Islet precursor cell (in vitro differentiated cells): Measurements from ENCODE around the gene ACVR1.

ENCODE experiments used
- DNase-seq: peaks from one replicate; pipeline ENCODE4 v3.0.0-alpha.2; 2018

The ACVR1 gene

GRCh38 chr2:157876066-157876785, at the start of gene ACVR1:
ACVR1 (minus strand) TSS chr2:157876330; CDS start chr2:157799493, 76,837 bp downstream.
- peak; percentile 98 for DNase-seq

DNA sequence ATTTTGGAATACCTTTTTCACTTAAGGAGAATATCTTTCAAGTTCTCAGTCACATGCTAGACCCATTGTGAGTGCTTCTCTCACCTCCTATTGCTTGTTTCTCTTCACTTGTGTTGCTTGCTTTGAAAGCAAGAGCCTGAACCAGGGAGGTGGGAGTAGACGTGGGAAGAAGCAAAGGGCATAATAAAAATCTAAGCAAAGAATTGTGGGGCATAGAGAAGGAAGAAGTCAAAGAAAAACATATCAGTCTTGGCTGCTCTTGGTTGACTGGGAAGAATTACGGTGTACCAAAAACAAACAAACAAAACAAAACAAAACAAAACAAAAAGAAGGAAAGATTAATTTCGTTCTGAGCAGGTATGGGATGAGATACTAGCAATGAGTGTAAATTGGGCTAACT, 48.9 kb upstream of the ACVR1 start:
- no peak for DNase-seq

DNA sequence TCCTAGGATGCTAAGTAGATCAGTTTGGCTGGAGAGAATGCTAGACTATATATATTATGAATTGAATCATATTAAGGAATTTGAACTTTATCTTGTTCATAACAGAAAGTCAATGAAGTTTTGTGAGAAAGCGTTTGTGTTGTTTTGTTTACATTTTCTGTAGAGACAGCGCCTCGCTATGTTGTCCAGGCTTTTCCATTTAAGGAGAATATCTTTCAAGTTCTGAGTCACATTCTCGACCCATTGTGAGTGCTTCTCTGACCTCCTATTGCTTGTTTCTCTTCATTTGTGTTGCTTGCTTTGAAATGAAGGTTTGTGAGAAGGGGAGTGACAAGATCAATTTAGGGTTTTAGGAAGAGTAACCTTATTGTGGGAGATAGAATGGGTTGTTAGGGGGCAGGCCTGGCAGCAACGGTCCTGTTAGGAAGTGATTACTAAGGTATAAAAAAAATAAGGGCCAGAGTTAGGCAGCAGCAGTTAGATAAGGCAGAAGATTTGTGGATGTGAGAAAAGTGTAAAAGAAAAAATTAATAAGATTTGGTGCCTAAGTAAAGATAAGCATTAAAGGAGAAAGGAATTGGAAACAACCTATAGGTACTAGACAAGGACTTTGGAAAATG, 47.6 kb upstream of the ACVR1 start:
- DNase-seq = no peak

GRCh38 chr2:157922815-157923214, 46.7 kb upstream of the ACVR1 start:
- no peak for DNase-seq

DNA sequence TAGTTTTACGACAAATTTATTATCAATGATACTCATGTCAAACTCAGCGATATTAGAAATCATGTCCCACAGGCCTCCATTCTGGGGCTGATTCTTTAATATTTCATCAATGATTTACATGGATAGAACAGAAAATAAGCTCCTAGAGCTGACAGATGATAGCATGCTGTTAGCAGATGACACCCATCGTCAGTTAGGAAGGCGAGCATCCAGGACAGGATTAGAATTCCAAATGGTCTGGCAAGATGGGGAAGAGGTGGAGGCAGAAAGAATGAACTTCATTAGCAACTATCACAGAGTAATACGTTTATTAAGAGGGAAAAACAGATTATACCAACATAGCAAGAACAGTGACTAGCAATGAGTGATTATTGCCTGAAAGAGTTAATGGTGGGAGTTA, 46.2 kb upstream of the ACVR1 start:
- DNase-seq = no peak

DNA sequence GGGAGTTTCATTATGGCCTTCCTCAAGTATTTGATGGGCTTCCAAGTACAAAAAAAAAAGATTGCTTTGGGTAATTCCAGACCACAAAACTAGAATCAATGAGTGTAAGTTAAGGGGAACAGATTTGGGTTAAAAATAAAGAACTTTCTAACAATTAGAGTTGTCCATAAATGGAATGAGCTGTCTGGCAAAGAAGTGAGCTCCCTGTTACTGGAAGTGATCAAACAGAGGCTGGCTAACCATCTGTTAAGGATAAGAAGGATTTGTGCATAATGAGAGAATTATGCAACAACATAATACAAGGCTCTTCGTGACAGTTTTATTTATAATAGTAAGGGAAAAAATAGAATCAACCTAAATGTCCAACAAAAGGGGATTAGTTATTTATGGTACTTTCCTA, 44.6 kb upstream of the ACVR1 start:
- DNase-seq = no peak

- no peak for DNase-seq
These were observed 43.1 kb upstream of the ACVR1 start for GRCh38 chr2:157919181-157919580.

GRCh38 chr2:157918319-157918718, 42.2 kb upstream of the ACVR1 start:
- DNase-seq = no peak

GRCh38 chr2:157911750-157912149, 35.6 kb upstream of the ACVR1 start:
- no peak for DNase-seq

DNA sequence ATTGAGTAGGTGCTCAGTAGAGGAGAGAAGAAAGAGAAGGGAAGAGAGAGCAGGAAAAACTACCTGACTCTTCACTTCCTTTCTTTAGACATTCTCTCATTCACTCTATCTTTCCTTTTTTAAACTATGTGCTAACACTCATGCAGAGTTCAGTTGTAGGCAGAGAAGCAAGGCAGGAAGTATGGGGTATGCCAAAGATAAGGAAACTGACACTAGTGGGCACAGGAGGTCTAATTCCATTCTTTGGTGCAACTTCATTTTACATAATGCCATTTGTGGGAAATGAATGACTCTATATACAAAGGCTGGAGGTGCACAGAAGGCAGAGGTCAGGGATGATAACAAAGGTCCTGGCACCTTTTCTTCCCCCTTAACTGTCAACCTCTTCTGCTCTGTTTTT, 35.1 kb upstream of the ACVR1 start:
- DNase-seq = no peak

- no peak for DNase-seq
These were observed 29.0 kb upstream of the ACVR1 start for GRCh38 chr2:157905092-157905491.

DNA sequence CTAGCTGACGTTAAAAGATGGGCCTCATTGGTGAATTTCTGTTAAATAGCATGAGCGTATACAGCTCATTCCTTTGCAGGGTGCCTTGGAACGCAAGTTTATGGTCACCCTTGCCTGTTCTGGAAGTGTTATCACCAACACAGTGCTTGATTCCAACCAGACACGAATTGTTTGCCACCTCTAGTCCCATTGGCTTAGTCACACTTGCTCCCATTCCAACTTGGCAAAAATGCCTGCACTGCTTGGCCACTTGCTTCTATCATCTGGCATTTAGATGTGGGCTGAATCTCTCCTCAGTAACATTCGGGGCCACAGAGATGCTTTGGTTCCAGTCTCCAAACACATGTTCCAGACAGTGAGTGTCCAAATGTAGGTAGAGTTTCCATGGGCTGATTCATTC, 27.5 kb upstream of the ACVR1 start:
- no peak for DNase-seq

- no peak for DNase-seq
These were observed 27.0 kb upstream of the ACVR1 start for GRCh38 chr2:157903151-157903550.

GRCh38 chr2:157902692-157903091, 26.6 kb upstream of the ACVR1 start:
- no peak for DNase-seq

DNA sequence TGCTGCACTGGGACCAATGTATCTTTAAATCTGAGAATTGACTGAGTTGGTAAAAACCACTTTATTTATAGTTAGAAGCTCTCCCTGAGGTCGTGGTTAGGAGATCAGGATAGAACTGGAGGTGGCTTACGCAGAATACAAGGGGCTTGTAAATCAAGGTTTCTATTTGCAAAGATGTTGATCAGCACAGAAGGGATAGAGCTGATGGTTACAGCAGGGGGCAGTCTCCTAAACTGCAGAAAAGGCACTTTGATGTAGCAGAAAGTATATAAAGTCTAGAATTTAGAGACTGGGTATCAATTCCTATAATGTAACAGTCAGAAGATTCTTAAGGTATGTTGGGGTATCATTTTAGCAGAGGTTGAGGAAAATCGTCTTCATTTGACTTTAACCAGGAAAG, 25.2 kb upstream of the ACVR1 start:
- no peak for DNase-seq

DNA sequence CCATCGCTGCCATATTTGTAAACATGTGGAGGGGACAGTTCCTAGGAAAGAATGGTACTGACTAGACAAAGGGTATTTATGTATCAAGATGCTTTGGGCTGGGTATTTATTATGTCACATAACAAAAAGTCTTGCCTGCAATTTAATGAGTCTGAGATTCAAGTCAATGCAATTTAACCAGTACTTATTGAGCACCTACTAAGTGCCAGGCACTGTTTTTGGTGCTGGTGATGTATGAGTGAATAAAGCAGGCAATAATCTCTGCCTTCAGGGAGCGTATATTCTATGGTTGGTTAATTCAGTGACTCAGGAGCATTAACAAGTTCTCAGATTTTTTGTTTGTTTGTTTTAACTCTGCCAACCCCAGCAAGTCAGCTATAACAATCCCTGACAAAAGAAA, 24.6 kb upstream of the ACVR1 start:
- DNase-seq = no peak

- peak; percentile 76 for DNase-seq
These were observed 24.1 kb upstream of the ACVR1 start for GRCh38 chr2:157900203-157900602.

- DNase-seq = no peak
These were observed 23.2 kb upstream of the ACVR1 start for GRCh38 chr2:157899125-157899839.

DNA sequence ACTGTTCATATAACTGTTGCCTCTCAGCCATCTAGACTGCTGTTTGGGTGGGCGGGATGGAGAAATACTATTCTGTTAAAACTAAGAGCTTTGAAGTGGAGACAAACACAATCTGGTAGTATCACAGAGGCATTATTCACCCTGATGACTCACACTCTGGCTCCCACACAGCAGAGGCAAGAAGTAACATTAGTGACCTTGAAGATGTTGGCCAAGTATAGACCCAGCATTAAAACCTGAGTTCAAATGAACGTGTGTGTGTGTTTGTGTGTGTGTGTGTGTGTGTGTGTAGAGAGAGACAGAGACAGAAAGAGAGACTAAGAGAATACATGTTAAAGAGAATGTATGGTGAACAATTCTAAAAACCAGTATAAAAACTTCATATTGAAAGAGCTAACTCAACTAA, 22.5 kb upstream of the ACVR1 start:
- DNase-seq = peak; percentile 78

- no peak for DNase-seq
These were observed 21.2 kb upstream of the ACVR1 start for GRCh38 chr2:157897106-157897971.

DNA sequence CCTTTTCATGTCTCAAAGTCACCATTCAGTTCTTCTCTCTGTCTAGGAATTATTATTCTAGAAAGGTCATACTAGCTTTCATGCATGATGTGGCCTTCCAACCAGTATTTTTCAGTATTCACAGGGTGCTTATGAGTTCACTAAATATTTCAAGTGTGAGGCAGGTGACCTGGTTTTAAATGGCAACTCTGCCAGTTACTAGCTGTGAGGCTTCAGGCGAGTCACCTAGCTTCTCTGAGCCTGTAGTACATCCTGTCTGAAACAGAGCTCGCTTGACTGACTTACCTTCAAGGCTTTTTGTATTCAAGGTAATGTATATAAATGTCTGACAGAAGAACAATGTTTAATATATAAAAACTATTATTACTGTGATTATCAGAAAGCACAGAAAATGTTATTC, 19.4 kb upstream of the ACVR1 start:
- DNase-seq = peak; percentile 62

- no peak for DNase-seq
These were observed 18.7 kb upstream of the ACVR1 start for GRCh38 chr2:157894694-157895435.
